GM12874 (cell line): ENCODE data around the gene DGKB.

Experiments used
- CTCF ChIP-seq: IDR thresholded peaks from 2 replicates; pipeline ENCODE4 v1.5.1; 2011; ENCODE audit warnings: low read depth, mild to moderate bottlenecking, control low read depth, low read length, moderate library complexity; ENCODE audit not compliant: insufficient read depth

DGKB gene

GRCh38 chr7:14287398-14287797 is 615.2 kb downstream of the DGKB start:
- no peak for TF ChIP-seq CTCF

GRCh38 chr7:14286036-14286435 is 616.5 kb downstream of the DGKB start:
- TF ChIP-seq CTCF = no peak

- no peak for TF ChIP-seq CTCF
Observed at GRCh38 chr7:14275356-14275755, 627.2 kb downstream of the DGKB start.

- TF ChIP-seq CTCF = no peak
Observed at GRCh38 chr7:14271441-14271840, 631.1 kb downstream of the DGKB start.

- no peak for TF ChIP-seq CTCF
Observed at GRCh38 chr7:14270099-14270498, 632.5 kb downstream of the DGKB start.

- no peak for TF ChIP-seq CTCF
Observed at GRCh38 chr7:14260011-14260410, 642.5 kb downstream of the DGKB start.

- TF ChIP-seq CTCF = no peak
Observed at GRCh38 chr7:14258861-14259260, 643.7 kb downstream of the DGKB start.

GRCh38 chr7:14258441-14258840 is 644.1 kb downstream of the DGKB start:
- TF ChIP-seq CTCF = no peak
